ENCODE data around the gene ZG16. TPM values are rescaled to one million over a fixed set of nuclear protein-coding genes. Genes with fewer than 3 reads are reported as not detected.

The ZG16 gene
- total RNA-seq, 1 donor from 2014 or later = not detected

- no peak for DNase-seq
Measured at GRCh38 chr16:29826342-29826695, 48.3 kb downstream of the ZG16 start.

DNA sequence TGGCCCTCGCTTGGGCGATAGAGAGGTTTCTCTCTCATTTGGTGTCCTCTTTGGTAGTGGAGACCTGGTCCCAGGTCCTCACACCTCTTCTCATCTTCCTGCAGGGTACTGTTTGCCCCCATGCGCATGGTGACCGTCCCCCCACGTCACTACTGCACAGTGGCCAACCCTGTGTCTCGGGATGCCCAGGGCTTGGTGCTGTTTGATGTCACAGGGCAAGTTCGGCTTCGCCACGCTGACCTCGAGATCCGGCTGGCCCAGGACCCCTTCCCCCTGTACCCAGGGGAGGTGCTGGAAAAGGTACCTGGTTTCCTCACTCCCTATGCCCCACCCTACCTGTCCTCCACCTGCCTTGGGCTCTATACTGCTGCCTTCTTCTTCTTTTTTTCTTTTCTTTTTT, 52.7 kb downstream of the ZG16 start:
- DNase-seq = no peak

DNA sequence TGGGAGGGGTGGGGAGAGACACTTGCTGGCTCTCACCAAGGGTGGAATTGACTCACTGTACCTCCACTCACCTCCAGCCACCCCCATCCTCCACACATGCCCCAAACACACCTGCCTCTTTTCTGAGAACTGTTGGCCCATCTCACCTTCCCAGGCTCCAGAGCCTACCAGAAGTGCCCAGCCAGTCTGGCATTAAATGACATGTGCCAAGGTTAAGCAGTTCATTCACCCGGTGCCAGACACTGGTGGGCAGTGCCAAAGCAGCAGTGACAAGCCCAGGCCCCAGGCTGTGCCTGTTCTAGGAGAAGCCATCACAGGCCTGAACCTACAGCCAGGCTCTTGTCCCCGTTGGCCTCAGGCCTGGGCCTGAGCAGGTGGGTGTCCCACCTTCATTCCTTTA, 53.4 kb downstream of the ZG16 start:
- DNase-seq = no peak

Other genes with a start within 250 kb of the ZG16 start
- not detected in 2 replicates for gene SPN, start 115.0 kb upstream of the ZG16 start, total RNA-seq
- gene QPRT, start 99.1 kb upstream of the ZG16 start, total RNA-seq = 0.28 and 1.0 TPM in 2 replicates
- not detected in 2 replicates for gene C16orf54, start 32.3 kb upstream of the ZG16 start, total RNA-seq
- 26.7 and 76.9 TPM in 2 replicates for gene KIF22, start 12.5 kb downstream of the ZG16 start, total RNA-seq
- gene MAZ, start 28.3 kb downstream of the ZG16 start, total RNA-seq = 130 and 265 TPM in 2 replicates
- gene PRRT2, start 33.9 kb downstream of the ZG16 start, total RNA-seq = 0.68 TPM in 1 of 2 replicates, not detected in the other
- 23.5 and 30.1 TPM in 2 replicates for gene PAGR1, start 37.9 kb downstream of the ZG16 start, total RNA-seq
- 222 and 262 TPM in 2 replicates for gene MVP, start 42.2 kb downstream of the ZG16 start, total RNA-seq
- 107 and 117 TPM in 2 replicates for gene CDIPT, start 85.0 kb downstream of the ZG16 start, total RNA-seq
- 0.68 and 2.2 TPM in 2 replicates for gene SEZ6L2, start 121.3 kb downstream of the ZG16 start, total RNA-seq
- gene ASPHD1, start 122.2 kb downstream of the ZG16 start, total RNA-seq = 0.47 TPM in 1 of 2 replicates, not detected in the other
- 7.7 and 15.7 TPM in 2 replicates for gene KCTD13, start 148.0 kb downstream of the ZG16 start, total RNA-seq
- gene TMEM219, start 183.8 kb downstream of the ZG16 start, total RNA-seq = 61.6 and 125 TPM in 2 replicates
- 159 and 160 TPM in 2 replicates for gene TAOK2, start 195.6 kb downstream of the ZG16 start, total RNA-seq
- gene HIRIP3, start 217.4 kb downstream of the ZG16 start, total RNA-seq = 6.3 and 9.3 TPM in 2 replicates
- 21.4 and 22.3 TPM in 2 replicates for gene INO80E, start 218.0 kb downstream of the ZG16 start, total RNA-seq
- gene DOC2A, start 232.8 kb downstream of the ZG16 start, total RNA-seq = 0.47 and 2.0 TPM in 2 replicates
- not detected in 2 replicates for gene C16orf92, start 244.9 kb downstream of the ZG16 start, total RNA-seq